Activated CD4-positive, alpha-beta T cell treated with anti-CD3 and anti-CD28 coated beads, Interleukin-2, amount 10 ng/mL, durations not matched to agents 7 days and 5 days (primary cell): ENCODE results near the gene MAL. TPM values are rescaled to one million over a fixed set of nuclear protein-coding genes. Genes with fewer than 3 reads are reported as not detected.
"Not testable (repeated sequence)": the region's sequence is repeated elsewhere in the genome, so short reads cannot be mapped to it uniquely, and the experiment has no call there.

Experiments
- CTCF ChIA-PET: fragments of 350-600 bp; sonication (Branson Sonifier 250); formaldehyde crosslinking; loops from one replicate; lab custom pipeline; 2021; ENCODE audit warnings: antibody characterized with exemption; lab: Charles Lee
- POLR2A ChIA-PET: fragments of 350-600 bp; sonication (Branson Sonifier 250); formaldehyde crosslinking; loops from one replicate; lab custom pipeline; 2021; ENCODE audit warnings: antibody characterized with exemption; lab: Charles Lee
- DNase-seq: peaks from one replicate; pipeline ENCODE4 v3.0.0-alpha.2; 2020
- H3K27ac Mint-ChIP-seq: one replicate; pipeline ENCODE4 v1.8.0; 2021; ENCODE audit warnings: mild to moderate bottlenecking, moderate library complexity, mixed read lengths
- H3K27me3 Mint-ChIP-seq: one replicate; pipeline ENCODE4 v1.8.0; 2021; ENCODE audit warnings: mixed read lengths
- H3K36me3 Mint-ChIP-seq: one replicate; pipeline ENCODE4 v1.8.0; 2021; ENCODE audit warnings: low read depth, mixed read lengths
- H3K4me1 Mint-ChIP-seq: one replicate; pipeline ENCODE4 v1.8.0; 2021; ENCODE audit warnings: mixed read lengths
- H3K4me3 Mint-ChIP-seq: one replicate; pipeline ENCODE4 v1.8.0; 2021; ENCODE audit warnings: mild to moderate bottlenecking, moderate library complexity, mixed read lengths
- H3K9me3 Mint-ChIP-seq: one replicate; pipeline ENCODE4 v1.8.0; 2021; ENCODE audit warnings: mixed read lengths
- total RNA-seq, 2 experiments: library from RNA; stranded (reverse); gene quantifications; one replicate each; pipeline ENCODE4 v1.2.3, GENCODE V29; 2021

The MAL gene
- total RNA-seq, 2 experiments from 2014 or later = 237 to 339 TPM

- H3K4me3 Mint-ChIP-seq = no peak overlapping the region
- no peak for DNase-seq
- CTCF ChIA-PET = interaction anchor here (1.2 kb wide), 1 partner anchor 9 kb away, joined by 3 read pairs; no protein-coding TSS in a partner anchor
- no peaks in the 10 kb centered on the region for H3K9me3 Mint-ChIP-seq
- H3K36me3 Mint-ChIP-seq = peaks cover 42% of the 10 kb centered on the region
- H3K27me3 Mint-ChIP-seq = no peaks in the 10 kb centered on the region
- no peaks in the 10 kb centered on the region for H3K4me1 Mint-ChIP-seq
- POLR2A ChIA-PET = no interaction called here
- H3K27ac Mint-ChIP-seq = no peak overlapping the region
Measured at GRCh38 chr2:95086017-95086416, 60.5 kb downstream of the MAL start.

- no peak overlapping the region for H3K27ac Mint-ChIP-seq
- DNase-seq = no peak
- CTCF ChIA-PET = no interaction called here
- no peaks in the 10 kb centered on the region for H3K4me1 Mint-ChIP-seq
- no peak overlapping the region for H3K4me3 Mint-ChIP-seq
- no peaks in the 10 kb centered on the region for H3K9me3 Mint-ChIP-seq
- no peaks in the 10 kb centered on the region for H3K27me3 Mint-ChIP-seq
- H3K36me3 Mint-ChIP-seq = peaks cover 49% of the 10 kb centered on the region
- POLR2A ChIA-PET = no interaction called here
Measured at GRCh38 chr2:95087379-95087778, 61.9 kb downstream of the MAL start.

- CTCF ChIA-PET = interaction anchor here (0.9 to 1.2 kb wide), 3 partner anchors 12 to 69 kb away, joined by 3 to 4 read pairs (median 3); no protein-coding TSS in a partner anchor
- no peak overlapping the region for H3K27ac Mint-ChIP-seq
Measured at GRCh38 chr2:95091885-95092555, 66.5 kb downstream of the MAL start.

GRCh38 chr2:95098273-95098672 lies 72.8 kb downstream of the MAL start:
- peaks cover 14% of the 10 kb centered on the region for H3K4me1 Mint-ChIP-seq
- POLR2A ChIA-PET, CTCF ChIA-PET: not testable (repeated sequence)

More at GRCh38 chr2:95091885-95092555, 66.5 kb downstream of the MAL start:
- Mint-ChIP-seq H3K36me3 (peaks cover 71% of the 10 kb centered on the region), H3K27me3 (no peaks in the 10 kb centered on the region), H3K4me1 (peaks cover 14% of the 10 kb centered on the region), H3K4me3 (no peak overlapping the region), H3K9me3 (no peaks in the 10 kb centered on the region)
- no peak for DNase-seq
- POLR2A ChIA-PET = no interaction called here

GRCh38 chr2:95099910-95100309 lies 74.4 kb downstream of the MAL start:
- H3K4me1 Mint-ChIP-seq = peaks cover 9% of the 10 kb centered on the region
- ChIA-PET CTCF (no interaction called here), POLR2A (no interaction called here)
- H3K27ac Mint-ChIP-seq = no peak overlapping the region
- no peaks in the 10 kb centered on the region for H3K27me3 Mint-ChIP-seq
- peaks cover 67% of the 10 kb centered on the region for H3K36me3 Mint-ChIP-seq
- no peak for DNase-seq
- no peaks in the 10 kb centered on the region for H3K9me3 Mint-ChIP-seq
- no peak overlapping the region for H3K4me3 Mint-ChIP-seq

More at GRCh38 chr2:95098273-95098672, 72.8 kb downstream of the MAL start:
- H3K4me3 Mint-ChIP-seq, H3K27ac Mint-ChIP-seq, H3K9me3 Mint-ChIP-seq, DNase-seq, H3K27me3 Mint-ChIP-seq: not testable (repeated sequence)
- H3K36me3 Mint-ChIP-seq = peaks cover 78% of the 10 kb centered on the region

Other genes starting within 250 kb of the MAL start
- gene TEKT4, start 154.3 kb upstream of the MAL start, total RNA-seq = not detected
- gene MRPS5, start 96.1 kb downstream of the MAL start, total RNA-seq = 10 to 100 TPM; 70.3 to 71.7 TPM
- 10 to 100 TPM; 11.4 to 11.6 TPM for gene ZNF514, start 134.1 kb downstream of the MAL start, total RNA-seq
- 1 to 10 TPM; 4.4 to 4.8 TPM for gene ZNF2, start 140.1 kb downstream of the MAL start, total RNA-seq
- gene ZNF892, start 181.8 kb downstream of the MAL start, total RNA-seq = 1 to 10 TPM; 3.6 to 4.0 TPM
- gene PROM2, start 248.7 kb downstream of the MAL start, total RNA-seq = under 1 TPM; 0.08 to 0.42 TPM